ENCODE data around the gene RSPRY1. TPM values are rescaled to one million over a fixed set of nuclear protein-coding genes. Genes with fewer than 3 reads are reported as not detected.

The RSPRY1 gene
- total RNA-seq, 1 donor from 2014 or later, result 36.5 TPM

DNA sequence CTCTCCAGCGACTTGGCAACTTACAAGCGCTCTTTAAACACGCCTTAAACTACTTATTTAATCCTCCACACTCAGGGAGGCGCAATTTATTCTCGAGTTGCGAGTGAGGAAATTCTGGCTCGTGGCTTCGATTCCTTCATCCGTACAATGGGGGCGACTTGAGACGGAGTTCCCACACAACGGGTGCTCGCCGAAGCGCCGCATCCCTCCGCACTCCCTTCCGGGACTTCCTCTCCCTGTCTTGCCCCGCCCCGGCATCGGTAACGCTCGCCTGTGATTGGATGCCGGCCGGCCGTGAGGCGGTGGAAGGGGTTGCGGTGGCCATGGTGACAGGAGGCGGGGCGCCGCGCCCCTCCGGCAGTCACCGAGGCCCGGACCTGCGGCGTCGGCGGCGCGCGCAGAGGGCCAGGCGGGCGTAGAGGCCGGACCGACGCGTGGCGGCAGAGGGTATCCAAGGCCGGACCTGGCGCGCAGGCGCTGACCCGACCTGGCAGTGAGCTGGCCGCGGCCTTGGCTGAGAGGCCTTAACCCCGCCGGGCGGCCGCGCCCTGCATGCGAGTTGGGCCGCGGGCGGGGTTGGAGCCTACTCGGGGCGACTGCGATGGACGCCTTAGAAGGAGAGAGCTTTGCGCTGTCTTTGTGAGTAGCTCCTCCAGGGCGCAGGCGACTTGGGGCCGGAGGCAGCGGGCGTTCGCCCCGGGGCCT lies 58.8 kb downstream of the RSPRY1 start, which contains the start of gene ARL2BP:
TSS of gene ARL2BP (plus strand) at position 493 of the 705 bp plus-strand sequence. CDS start at position 602, 109 bp downstream.
- no peaks in the 10 kb centered on the region for H3K27me3 ChIP-seq (ENCODE audit: control insufficient read depth in 3 of 3, insufficient read depth in 3 of 3, low read length in 3 of 3)
- H3K9me3 ChIP-seq (ENCODE audit: control insufficient read depth in 3 of 3, low read length in 3 of 3), result no peaks in the 10 kb centered on the region
- H3K36me3 ChIP-seq (ENCODE audit: control insufficient read depth in 3 of 3, insufficient read depth in 3 of 3, low read length in 3 of 3), result peaks cover 20 to 22% (median 21%) of the 10 kb centered on the region in 3 donors
- H3K27ac ChIP-seq (ENCODE audit: low read depth, low read length), result peak within 1 kb of the TSS; percentile 87
- H3K9ac ChIP-seq (ENCODE audit: low read depth in 1 of 3, low read length in 3 of 3), result peak within 1 kb of the TSS; percentile 80 to 90 (median 81)
- peak within 1 kb of the TSS; percentile 69 to 89 (median 82) for H3K4me3 ChIP-seq (ENCODE audit: low read length in 3 of 3)
- peaks cover 2 to 6% (median 5%) of the 10 kb centered on the region in 3 donors for H3K4me1 ChIP-seq (ENCODE audit: control insufficient read depth in 3 of 3, insufficient read depth in 3 of 3, low read length in 3 of 3)

DNA sequence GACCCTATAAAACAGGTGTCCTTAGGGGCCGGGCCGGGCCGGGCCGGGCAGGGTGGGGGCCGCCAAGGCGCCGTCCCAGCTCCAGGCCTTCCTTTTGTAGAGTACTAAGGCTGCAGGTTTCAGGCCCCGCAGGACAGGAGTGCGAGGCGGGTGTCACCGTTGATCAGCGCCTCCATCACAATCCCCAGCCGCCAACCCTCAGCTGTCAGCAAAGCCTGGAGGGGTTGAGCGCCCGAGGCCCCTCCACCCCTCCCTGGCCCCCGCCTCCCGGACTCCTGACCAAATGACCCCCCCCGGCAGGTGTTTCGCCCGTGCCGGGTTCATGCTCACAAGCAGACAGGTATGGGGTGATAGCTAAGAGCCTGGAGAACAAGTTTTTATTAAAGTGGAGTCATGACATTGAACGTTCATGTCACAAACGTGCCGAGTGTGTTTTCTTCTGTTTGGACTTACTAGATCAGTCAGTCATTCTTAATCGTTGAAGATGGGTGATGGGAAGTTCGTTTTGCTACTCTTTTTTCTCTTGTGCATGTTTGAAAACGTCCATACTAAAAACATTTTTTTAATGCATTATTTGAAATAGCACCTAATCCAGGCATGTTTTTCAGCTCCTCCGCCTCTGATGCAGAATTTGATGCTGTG lies 59.5 kb downstream of the RSPRY1 start:
- Histone ChIP-seq H3K36me3 (ENCODE audit: control insufficient read depth in 3 of 3, insufficient read depth in 3 of 3, low read length in 3 of 3) (peaks cover 23 to 29% (median 24%) of the 10 kb centered on the region in 3 donors), H3K4me1 (ENCODE audit: control insufficient read depth in 3 of 3, insufficient read depth in 3 of 3, low read length in 3 of 3) (peaks cover 2 to 6% (median 5%) of the 10 kb centered on the region in 3 donors), H3K9ac (ENCODE audit: low read depth in 1 of 3, low read length in 3 of 3) (peak overlapping the region; percentile 80 to 90 (median 81)), H3K4me3 (ENCODE audit: low read length in 3 of 3) (peak overlapping the region; percentile 69 to 81 (median 78)), H3K9me3 (ENCODE audit: control insufficient read depth in 3 of 3, low read length in 3 of 3) (no peaks in the 10 kb centered on the region), H3K27me3 (ENCODE audit: control insufficient read depth in 3 of 3, insufficient read depth in 3 of 3, low read length in 3 of 3) (no peaks in the 10 kb centered on the region), H3K27ac (ENCODE audit: low read depth, low read length) (peak overlapping the region; percentile 87)

DNA sequence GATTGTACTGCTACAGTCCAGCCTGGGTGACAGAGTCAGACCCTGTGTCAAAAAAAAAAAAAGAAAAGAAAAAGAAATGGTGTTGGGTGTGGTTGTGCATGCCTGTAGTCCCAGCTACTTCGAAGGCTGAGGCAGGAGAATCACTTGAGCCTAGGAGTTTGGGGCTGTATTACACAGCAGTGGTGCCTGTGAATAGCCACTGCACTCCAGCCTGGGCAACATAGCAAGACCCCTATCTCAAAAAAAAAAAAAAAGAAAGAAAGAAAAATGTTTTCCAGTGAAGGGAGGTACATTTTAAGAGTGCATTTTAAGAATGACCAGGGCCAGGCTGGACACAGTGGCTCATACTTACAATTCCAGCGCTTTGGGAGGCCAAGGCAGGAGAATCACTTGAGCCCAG lies 65.2 kb downstream of the RSPRY1 start:
- Histone ChIP-seq H3K27me3 (ENCODE audit: control insufficient read depth in 3 of 3, insufficient read depth in 3 of 3, low read length in 3 of 3) (no peaks in the 10 kb centered on the region), H3K9ac (ENCODE audit: low read depth in 1 of 3, low read length in 3 of 3) (no peak overlapping the region), H3K36me3 (ENCODE audit: control insufficient read depth in 3 of 3, insufficient read depth in 3 of 3, low read length in 3 of 3) (peaks cover 54 to 73% (median 66%) of the 10 kb centered on the region in 3 donors), H3K4me1 (ENCODE audit: control insufficient read depth in 3 of 3, insufficient read depth in 3 of 3, low read length in 3 of 3) (no peaks in the 10 kb centered on the region), H3K4me3 (ENCODE audit: low read length in 3 of 3) (no peak overlapping the region), H3K27ac (ENCODE audit: low read depth, low read length) (no peak overlapping the region), H3K9me3 (ENCODE audit: control insufficient read depth in 3 of 3, low read length in 3 of 3) (no peaks in the 10 kb centered on the region)

GRCh38 chr16:57252148-57252721 lies 66.1 kb downstream of the RSPRY1 start:
- Histone ChIP-seq H3K27me3 (ENCODE audit: control insufficient read depth in 3 of 3, insufficient read depth in 3 of 3, low read length in 3 of 3) (no peaks in the 10 kb centered on the region), H3K9me3 (ENCODE audit: control insufficient read depth in 3 of 3, low read length in 3 of 3) (no peaks in the 10 kb centered on the region), H3K27ac (ENCODE audit: low read depth, low read length) (no peak overlapping the region), H3K9ac (ENCODE audit: low read depth in 1 of 3, low read length in 3 of 3) (no peak overlapping the region), H3K36me3 (ENCODE audit: control insufficient read depth in 3 of 3, insufficient read depth in 3 of 3, low read length in 3 of 3) (peaks cover 52 to 79% (median 70%) of the 10 kb centered on the region in 3 donors), H3K4me3 (ENCODE audit: low read length in 3 of 3) (no peak overlapping the region), H3K4me1 (ENCODE audit: control insufficient read depth in 3 of 3, insufficient read depth in 3 of 3, low read length in 3 of 3) (no peaks in the 10 kb centered on the region)

- Histone ChIP-seq H3K4me3 (ENCODE audit: low read length in 3 of 3) (no peak overlapping the region), H3K36me3 (ENCODE audit: control insufficient read depth in 3 of 3, insufficient read depth in 3 of 3, low read length in 3 of 3) (peaks cover 50 to 71% (median 66%) of the 10 kb centered on the region in 3 donors), H3K4me1 (ENCODE audit: control insufficient read depth in 3 of 3, insufficient read depth in 3 of 3, low read length in 3 of 3) (no peaks in the 10 kb centered on the region), H3K27ac (ENCODE audit: low read depth, low read length) (no peak overlapping the region), H3K27me3 (ENCODE audit: control insufficient read depth in 3 of 3, insufficient read depth in 3 of 3, low read length in 3 of 3) (no peaks in the 10 kb centered on the region), H3K9me3 (ENCODE audit: control insufficient read depth in 3 of 3, low read length in 3 of 3) (no peaks in the 10 kb centered on the region), H3K9ac (ENCODE audit: low read depth in 1 of 3, low read length in 3 of 3) (no peak overlapping the region)
Measured at GRCh38 chr16:57253466-57253865, 67.3 kb downstream of the RSPRY1 start.

GRCh38 chr16:57255686-57256415 lies 69.7 kb downstream of the RSPRY1 start:
- Histone ChIP-seq H3K4me1 (ENCODE audit: control insufficient read depth in 3 of 3, insufficient read depth in 3 of 3, low read length in 3 of 3) (peaks cover 0 to 4% (median 0%) of the 10 kb centered on the region in 3 donors), H3K9ac (ENCODE audit: low read depth in 1 of 3, low read length in 3 of 3) (no peak overlapping the region), H3K27me3 (ENCODE audit: control insufficient read depth in 3 of 3, insufficient read depth in 3 of 3, low read length in 3 of 3) (no peaks in the 10 kb centered on the region), H3K4me3 (ENCODE audit: low read length in 3 of 3) (no peak overlapping the region), H3K9me3 (ENCODE audit: control insufficient read depth in 3 of 3, low read length in 3 of 3) (no peaks in the 10 kb centered on the region), H3K36me3 (ENCODE audit: control insufficient read depth in 3 of 3, insufficient read depth in 3 of 3, low read length in 3 of 3) (peaks cover 30 to 50% (median 49%) of the 10 kb centered on the region in 3 donors), H3K27ac (ENCODE audit: low read depth, low read length) (no peak overlapping the region)

DNA sequence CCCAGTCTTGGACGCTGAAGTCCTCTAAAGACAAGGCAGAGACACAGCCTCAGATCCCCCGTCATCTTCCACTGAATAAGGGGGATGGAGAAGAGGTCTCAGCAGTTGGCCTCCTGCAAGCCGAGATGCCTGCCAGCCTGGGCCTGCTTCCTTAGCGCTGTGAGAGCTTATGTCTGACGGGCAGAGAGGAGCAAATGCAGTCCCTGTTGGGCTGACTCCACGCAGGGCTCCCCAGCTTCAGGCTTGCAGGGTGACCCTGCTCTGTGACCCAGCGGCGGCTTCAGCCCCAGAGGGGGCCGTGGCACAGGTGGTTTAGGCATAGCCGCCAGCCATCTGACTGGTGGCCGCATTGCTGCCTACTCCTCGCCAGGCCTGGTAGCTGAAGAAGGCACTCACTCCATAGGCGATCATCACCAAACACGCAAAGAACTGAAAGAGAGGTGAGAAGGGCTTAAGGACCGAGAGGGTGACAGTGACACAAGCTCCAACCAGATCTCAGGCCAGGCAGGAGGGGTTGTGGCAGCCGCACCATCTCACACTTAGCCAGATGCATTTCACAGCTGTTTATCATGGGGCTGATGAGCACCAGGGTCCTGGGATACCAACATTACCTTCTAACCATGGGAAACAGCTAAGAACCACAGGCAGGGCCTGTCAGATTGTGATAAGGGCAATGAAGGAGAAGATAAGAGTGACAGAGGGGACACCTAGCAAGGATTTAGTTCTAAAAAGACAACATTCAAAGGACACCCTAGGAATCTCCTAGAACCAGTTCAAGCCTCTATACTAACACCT lies 70.7 kb downstream of the RSPRY1 start:
- Histone ChIP-seq H3K27me3 (ENCODE audit: control insufficient read depth in 3 of 3, insufficient read depth in 3 of 3, low read length in 3 of 3) (no peaks in the 10 kb centered on the region), H3K36me3 (ENCODE audit: control insufficient read depth in 3 of 3, insufficient read depth in 3 of 3, low read length in 3 of 3) (peaks cover 23 to 41% (median 40%) of the 10 kb centered on the region in 3 donors), H3K4me1 (ENCODE audit: control insufficient read depth in 3 of 3, insufficient read depth in 3 of 3, low read length in 3 of 3) (peaks cover 0 to 4% (median 0%) of the 10 kb centered on the region in 3 donors), H3K9me3 (ENCODE audit: control insufficient read depth in 3 of 3, low read length in 3 of 3) (no peaks in the 10 kb centered on the region), H3K9ac (ENCODE audit: low read depth in 1 of 3, low read length in 3 of 3) (peak overlapping the region in 1 of 3 donors; percentile 8), H3K27ac (ENCODE audit: low read depth, low read length) (no peak overlapping the region), H3K4me3 (ENCODE audit: low read length in 3 of 3) (no peak overlapping the region)

DNA sequence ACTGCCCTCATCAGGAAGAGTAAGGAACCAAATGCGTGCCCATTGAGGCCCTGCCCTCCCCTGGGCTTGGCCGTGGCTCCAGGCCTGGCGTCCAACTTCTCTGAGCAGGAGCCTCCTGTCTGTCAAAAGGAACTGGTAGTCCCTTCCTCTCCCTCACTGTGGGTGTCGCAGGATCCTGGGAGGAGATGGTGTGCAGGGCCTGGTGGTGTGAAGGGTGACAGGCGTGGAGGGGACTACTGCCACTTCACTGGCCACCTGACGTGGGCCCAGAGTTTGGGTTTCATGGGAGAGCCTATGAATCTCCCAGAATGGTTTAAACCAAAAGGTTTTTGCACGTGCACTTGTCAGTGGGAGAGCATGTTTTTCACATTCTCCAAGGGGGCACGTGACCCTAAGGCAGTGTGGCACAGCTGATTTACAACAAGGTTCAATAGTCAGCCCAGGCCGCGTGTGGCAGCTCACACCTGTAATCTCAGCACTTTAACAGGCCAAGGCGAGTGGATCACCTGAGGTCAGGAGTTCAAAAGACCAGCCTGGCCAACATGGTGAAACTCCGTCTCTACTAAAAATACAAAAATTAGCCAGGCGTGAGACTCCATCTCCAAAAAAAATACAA lies 71.4 kb downstream of the RSPRY1 start:
- H3K4me1 ChIP-seq (ENCODE audit: control insufficient read depth in 3 of 3, insufficient read depth in 3 of 3, low read length in 3 of 3), result peaks cover 0 to 4% (median 0%) of the 10 kb centered on the region in 3 donors
- H3K36me3 ChIP-seq (ENCODE audit: control insufficient read depth in 3 of 3, insufficient read depth in 3 of 3, low read length in 3 of 3), result peaks cover 15 to 34% (median 33%) of the 10 kb centered on the region in 3 donors
- H3K4me3 ChIP-seq (ENCODE audit: low read length in 3 of 3), result no peak overlapping the region
- peak overlapping the region in 1 of 3 donors; percentile 3 for H3K9ac ChIP-seq (ENCODE audit: low read depth in 1 of 3, low read length in 3 of 3)
- no peak overlapping the region for H3K27ac ChIP-seq (ENCODE audit: low read depth, low read length)
- no peaks in the 10 kb centered on the region for H3K27me3 ChIP-seq (ENCODE audit: control insufficient read depth in 3 of 3, insufficient read depth in 3 of 3, low read length in 3 of 3)
- H3K9me3 ChIP-seq (ENCODE audit: control insufficient read depth in 3 of 3, low read length in 3 of 3), result no peaks in the 10 kb centered on the region

Data from skeletal muscle tissue (tissue), 4 donors.